ENCODE results near the gene OTOG.

GRCh38 chr11:17596711-17597110 lies 49.7 kb downstream of the OTOG start:
- TF ChIP-seq CTCF (tag by site-specific recombination; IDR thresholded peaks at IDR 0.05) = no peak
- no peak for TF ChIP-seq ZNF580 (tag by site-specific recombination; IDR thresholded peaks at IDR 0.05)
- TF ChIP-seq HOXD13 (CRISPR knock-in tag; IDR thresholded peaks at IDR 0.05; ENCODE audit: borderline replicate concordance) = no peak
- no peak for TF ChIP-seq ZNF585B (tag by site-specific recombination; IDR thresholded peaks at IDR 0.05)
- no peak for TF ChIP-seq ZIC2 (tag by site-specific recombination; IDR thresholded peaks at IDR 0.05)
- TF ChIP-seq PRDM2 (tag by site-specific recombination; IDR thresholded peaks at IDR 0.05; ENCODE audit: borderline replicate concordance) = no peak
- TF ChIP-seq KLF16 (tag by site-specific recombination; IDR thresholded peaks at IDR 0.05) = no peak
- TF ChIP-seq ZNF843 (tag by site-specific recombination; IDR thresholded peaks at IDR 0.05) = no peak
- no peak for TF ChIP-seq ZNF366 (tag by site-specific recombination; conservative IDR thresholded peaks at IDR 0.05)
- no peak for TF ChIP-seq SCRT2 (tag by site-specific recombination; IDR thresholded peaks at IDR 0.05)
- no peak for TF ChIP-seq KLF9 (tag by site-specific recombination; IDR thresholded peaks at IDR 0.05; ENCODE audit: low read depth)
- no peak for TF ChIP-seq ZNF133 (tag by site-specific recombination; IDR thresholded peaks at IDR 0.05)
- no peak for TF ChIP-seq ZNF274 (IDR thresholded peaks at IDR 0.05; ENCODE audit: low read length)
- TF ChIP-seq ZNF274 (tag by site-specific recombination; IDR thresholded peaks at IDR 0.05; ENCODE audit: borderline replicate concordance) = no peak

Measured in HEK293 (cell line).